ENCODE data around the gene SNAP47.

Gene SNAP47

DNA sequence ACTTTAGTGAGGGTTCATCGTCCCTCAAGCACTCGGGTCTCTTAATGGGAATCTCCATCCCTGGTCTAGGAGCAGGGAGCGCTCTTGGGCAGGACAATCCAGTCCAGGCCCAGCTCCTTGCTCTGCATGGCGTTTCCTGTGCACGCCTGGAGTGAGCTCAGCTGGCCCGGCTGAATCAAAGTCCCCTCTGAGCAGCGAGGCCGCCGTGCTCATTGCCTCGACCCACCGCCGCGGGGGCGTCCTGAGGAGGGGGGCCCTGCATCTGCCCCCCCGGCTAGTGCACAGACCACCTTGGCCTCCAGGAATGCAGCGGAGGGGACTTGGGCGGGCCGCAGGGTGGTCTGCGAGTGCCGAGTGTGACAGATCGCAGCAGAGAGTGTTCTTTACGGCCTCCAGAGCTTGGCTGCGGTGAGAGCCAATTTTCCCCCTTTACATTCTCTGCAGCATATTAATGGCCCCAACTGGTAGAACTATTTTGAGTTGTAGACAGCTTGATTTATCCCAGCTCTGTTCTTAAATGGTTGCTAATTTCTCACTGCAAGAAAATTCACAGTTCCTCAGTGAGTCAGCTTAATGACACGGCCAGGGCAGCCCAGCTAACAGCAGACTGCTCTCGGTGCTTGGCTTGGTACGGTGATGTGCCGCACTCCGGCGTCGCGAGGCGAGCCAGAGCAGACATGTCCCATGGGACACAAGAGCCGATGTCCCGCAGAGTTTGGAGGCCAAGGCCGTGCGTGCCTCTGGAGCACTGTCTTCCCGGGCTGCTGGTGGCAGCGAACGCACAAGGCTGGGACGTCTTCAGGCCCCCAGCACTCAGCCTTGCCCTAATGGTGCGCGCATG, 39.8 kb downstream of the SNAP47 start:
- no peak overlapping the region for H3K4me3 ChIP-seq (ENCODE audit: low read depth, low read length)
- TF ChIP-seq, protein P1, sequence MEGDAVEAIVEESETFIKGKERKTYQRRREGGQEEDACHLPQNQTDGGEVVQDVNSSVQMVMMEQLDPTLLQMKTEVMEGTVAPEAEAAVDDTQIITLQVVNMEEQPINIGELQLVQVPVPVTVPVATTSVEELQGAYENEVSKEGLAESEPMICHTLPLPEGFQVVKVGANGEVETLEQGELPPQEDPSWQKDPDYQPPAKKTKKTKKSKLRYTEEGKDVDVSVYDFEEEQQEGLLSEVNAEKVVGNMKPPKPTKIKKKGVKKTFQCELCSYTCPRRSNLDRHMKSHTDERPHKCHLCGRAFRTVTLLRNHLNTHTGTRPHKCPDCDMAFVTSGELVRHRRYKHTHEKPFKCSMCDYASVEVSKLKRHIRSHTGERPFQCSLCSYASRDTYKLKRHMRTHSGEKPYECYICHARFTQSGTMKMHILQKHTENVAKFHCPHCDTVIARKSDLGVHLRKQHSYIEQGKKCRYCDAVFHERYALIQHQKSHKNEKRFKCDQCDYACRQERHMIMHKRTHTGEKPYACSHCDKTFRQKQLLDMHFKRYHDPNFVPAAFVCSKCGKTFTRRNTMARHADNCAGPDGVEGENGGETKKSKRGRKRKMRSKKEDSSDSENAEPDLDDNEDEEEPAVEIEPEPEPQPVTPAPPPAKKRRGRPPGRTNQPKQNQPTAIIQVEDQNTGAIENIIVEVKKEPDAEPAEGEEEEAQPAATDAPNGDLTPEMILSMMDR (IDR thresholded peaks at IDR 0.05; ENCODE audit: low read depth, low read length, missing control alignments) = no peak
- DNase-seq (ENCODE audit: low read depth) = no peak

DNA sequence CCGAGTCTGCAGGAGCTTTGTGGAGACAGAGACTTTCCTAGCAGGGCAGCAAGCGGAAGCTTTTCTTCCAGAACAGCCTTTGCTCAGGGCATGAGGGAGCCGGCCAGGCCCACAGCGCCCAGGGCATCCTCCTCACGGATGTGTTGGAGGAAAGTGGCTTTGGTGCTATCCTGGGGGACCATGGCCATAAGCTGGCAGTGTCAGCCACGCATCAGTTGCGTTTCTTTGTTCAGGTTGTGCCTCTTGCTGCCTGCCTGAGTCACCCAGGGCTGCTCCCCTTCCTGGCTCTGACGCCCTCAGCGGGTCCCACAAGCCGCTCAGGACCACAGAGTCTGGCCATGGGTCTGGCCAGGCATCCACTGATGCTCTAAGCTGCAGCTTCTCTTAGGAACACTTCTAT, 40.6 kb downstream of the SNAP47 start:
- DNase-seq (ENCODE audit: low read depth) = no peak
- TF ChIP-seq, protein P1 (IDR thresholded peaks at IDR 0.05; ENCODE audit: low read depth, low read length, missing control alignments) = no peak
- H3K4me3 ChIP-seq (ENCODE audit: low read depth, low read length) = no peak overlapping the region

DNA sequence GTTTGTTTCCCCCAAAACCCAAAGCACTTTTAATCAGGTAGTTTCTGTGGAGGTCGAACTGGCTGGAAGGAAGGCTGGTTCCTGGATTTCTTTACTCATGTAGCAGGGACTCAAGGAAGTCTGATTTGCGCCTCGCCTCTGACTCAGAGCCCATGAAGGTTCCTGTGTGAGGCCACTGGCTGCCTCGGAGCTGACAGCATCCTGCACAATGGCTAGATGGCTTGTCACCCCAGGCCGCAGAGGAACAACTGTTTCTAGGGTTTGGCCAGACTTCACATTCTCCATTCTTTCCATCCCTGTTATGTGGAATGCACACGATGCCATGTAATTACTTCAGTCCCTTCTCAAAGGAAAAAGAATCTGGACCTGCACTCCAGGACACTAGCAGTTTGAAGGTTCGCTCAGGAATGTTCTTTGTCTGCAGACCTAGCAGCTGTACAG, 41.1 kb downstream of the SNAP47 start:
- DNase-seq (ENCODE audit: low read depth) = no peak

DNA sequence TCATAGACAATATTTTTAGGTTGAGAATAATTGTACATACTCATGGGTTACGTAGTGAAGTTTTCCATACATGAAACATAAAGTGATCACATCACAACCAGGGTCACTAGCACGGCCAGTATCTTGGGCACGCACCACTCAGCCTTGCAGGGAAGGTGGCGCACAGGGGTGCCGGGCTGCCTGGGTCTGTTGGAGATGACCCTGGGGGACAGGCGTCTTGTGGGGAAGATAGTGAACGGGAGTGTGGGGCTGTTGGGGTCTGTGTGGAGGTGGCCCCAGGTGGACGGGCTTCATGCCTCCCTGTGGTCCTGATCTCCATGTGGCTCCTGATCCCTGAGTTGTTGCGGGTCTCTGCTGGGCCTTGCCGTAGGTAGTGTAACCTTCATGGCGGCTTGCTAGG, 41.9 kb downstream of the SNAP47 start:
- TF ChIP-seq, protein P1 (IDR thresholded peaks at IDR 0.05; ENCODE audit: low read depth, low read length, missing control alignments) = no peak
- no peak for DNase-seq (ENCODE audit: low read depth)
- H3K4me3 ChIP-seq (ENCODE audit: low read depth, low read length) = no peak overlapping the region

More for the DNA sequence above, 41.1 kb downstream of the SNAP47 start:
- TF ChIP-seq, protein P1 (IDR thresholded peaks at IDR 0.05; ENCODE audit: low read depth, low read length, missing control alignments) = no peak
- H3K4me3 ChIP-seq (ENCODE audit: low read depth, low read length) = no peak overlapping the region

DNA sequence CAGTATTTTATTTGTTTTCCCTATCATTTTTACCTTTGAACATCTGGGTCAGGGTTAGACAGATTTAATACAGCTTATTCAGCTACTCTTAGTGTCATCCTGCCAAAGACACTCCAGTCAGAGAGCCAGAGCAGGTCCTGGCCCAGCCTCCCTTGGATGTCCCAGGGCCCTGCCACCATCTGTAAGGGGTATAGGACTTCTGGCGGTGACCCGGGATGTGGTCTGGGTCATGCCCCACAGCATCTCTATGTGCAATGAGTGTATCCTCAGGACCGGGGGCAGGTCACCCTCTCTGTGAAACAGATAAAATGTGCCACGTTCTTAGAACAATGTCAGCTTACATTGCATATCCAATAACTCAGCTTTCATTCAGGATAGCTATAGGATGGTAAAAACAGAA, 42.4 kb downstream of the SNAP47 start:
- no peak overlapping the region for H3K4me3 ChIP-seq (ENCODE audit: low read depth, low read length)
- no peak for DNase-seq (ENCODE audit: low read depth)
- TF ChIP-seq, protein P1 (IDR thresholded peaks at IDR 0.05; ENCODE audit: low read depth, low read length, missing control alignments) = no peak

DNA sequence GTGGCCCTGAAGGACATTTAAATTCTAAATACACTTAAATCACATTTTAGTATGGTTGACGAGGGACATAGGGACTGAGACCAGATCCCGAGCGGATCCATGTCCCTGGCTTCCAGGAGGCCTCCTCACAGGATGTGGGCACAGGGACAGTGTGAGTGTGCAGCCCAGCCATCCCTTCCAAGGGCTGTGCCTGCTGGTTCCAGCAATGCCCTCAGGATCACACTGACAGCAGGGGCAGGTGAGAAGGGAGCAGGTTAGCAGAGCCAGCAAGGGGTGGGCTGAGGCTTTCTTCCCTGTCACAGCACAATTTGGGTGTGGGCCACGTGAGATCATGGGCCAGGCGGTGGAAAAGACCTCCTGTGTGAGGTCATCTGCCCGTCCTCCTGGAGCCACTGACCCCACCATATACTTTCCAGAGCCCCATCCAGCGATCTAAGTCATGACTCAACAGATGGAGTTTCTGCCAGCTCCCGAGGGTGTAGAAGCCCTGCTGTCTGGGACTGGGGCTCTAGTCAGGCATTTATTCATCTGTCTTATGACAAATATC, 43.2 kb downstream of the SNAP47 start:
- TF ChIP-seq, protein P1 (IDR thresholded peaks at IDR 0.05; ENCODE audit: low read depth, low read length, missing control alignments) = no peak
- DNase-seq (ENCODE audit: low read depth) = no peak
- no peak overlapping the region for H3K4me3 ChIP-seq (ENCODE audit: low read depth, low read length)

Measured in GM12864 (cell line).